ENCODE measurements around the gene PVALB.

PVALB gene

DNA sequence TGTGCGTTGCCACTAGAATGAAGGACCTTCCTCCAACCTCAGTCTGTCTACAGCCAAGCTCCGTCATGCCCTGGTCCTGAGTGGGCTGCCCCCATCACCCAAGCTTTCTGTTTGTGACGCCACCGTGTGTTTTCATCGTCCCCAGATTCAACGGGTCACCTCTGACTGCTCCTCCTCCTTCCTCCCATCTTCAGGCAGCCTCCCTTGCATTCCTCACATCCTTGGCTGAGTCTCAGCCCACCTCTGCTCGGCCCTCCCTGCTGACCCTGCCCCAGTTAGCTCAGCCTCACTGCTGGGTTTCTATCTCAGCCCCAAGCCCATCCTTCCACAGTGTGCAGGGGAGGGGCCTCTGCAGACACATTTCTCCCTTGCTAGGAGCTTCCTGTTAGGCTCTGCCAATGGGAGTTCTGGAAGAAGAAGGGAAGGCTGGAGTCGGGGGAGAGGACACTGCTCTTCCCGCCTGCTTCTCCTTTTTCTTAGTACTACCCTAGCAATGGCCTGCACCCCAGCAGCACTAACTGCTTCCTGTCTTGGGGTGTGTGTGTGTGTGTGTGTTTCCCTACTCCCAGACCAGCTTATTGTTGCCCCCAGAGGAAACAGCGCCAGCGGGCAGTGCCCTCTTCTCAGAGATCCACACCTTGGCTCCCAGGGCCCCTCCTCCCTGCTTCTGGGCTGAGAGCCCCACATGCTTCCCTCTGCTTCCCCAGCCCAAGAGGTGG, 46.2 kb downstream of the PVALB start:
- no peak for DNase-seq

DNA sequence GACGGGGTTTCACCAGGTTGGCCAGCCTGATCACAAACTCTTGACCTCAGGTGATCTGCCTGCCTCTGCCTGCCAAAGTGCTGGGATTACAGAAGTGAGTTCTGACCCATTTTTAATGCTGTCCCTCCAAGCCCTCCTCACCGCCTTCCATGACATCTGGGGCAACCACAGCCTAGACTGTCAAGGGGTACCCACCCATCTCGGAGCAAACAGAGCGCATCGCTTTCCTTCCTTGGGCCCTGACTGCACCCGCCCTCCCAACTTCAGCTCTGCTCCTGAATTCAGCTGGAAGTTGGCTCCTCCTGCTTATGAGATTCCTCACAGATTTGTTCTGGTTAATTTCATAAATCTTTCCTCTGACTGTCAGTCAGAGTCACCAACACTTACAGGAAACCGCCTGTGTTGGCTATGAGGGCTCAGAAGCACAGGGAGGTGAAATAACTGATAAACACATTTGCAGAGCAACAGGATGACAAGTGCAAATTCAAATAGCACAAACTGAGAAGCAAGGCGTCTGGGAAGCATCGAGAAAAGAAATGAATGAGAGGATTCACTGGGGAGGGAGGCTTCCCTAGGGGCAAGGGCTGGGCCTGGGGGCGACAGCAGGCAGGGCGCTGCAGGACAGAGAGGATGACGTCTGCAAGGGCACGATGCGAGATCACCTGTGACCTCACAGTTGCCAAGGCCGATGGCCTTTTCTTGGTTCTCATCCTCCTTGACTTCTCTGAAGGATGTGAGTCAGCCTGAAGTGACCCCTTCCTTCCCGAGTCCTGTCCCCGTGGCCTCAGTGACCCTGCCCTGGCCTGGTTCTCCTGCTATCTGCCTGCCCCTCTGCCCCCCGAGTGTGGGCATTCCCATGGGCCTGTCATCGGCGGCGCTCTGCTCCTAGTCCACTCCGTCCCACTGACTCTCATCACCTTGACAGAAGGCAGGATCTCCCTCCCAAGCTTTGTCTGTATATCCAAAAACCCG, 47.0 kb downstream of the PVALB start:
- DNase-seq, result no peak

DNA sequence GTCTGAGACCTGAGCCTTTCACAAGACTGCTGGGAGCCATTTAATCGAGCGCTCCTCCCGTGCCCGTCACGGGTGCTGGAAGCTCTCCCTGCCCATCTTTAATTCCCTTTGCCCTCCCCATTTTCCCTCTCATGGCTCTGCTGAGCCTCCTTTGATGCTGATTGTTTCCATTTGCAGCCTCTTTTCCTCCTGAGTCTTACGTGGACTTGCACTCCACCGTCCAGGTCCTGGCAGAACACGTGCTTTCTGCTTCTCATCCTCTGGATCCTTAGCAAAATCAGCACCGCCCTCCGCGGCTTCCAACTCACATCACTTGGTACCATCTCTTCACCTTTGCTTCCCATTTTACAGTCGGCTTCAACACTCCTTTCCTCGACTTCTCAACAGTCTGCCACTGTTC, 48.2 kb downstream of the PVALB start:
- DNase-seq, result no peak

DNA sequence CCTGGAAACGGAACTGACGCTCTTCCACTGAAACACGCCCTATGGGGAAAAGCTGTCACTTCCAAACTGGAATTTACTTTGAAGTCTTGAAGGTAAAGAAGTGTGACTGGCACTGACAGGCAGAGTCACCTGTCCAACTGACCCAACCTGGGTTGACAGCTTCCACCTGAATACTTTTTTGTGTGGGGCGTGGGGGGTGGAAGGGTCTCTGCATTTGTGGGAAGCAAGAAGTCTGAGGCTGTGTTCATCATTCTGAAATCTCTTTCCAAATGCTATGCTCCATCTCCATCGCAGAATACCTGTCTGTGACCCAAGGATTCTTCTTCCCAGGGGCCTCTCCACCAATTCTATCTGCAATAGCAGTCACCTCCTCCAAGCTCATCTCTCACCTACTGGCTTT, 48.7 kb downstream of the PVALB start:
- no peak for DNase-seq

DNA sequence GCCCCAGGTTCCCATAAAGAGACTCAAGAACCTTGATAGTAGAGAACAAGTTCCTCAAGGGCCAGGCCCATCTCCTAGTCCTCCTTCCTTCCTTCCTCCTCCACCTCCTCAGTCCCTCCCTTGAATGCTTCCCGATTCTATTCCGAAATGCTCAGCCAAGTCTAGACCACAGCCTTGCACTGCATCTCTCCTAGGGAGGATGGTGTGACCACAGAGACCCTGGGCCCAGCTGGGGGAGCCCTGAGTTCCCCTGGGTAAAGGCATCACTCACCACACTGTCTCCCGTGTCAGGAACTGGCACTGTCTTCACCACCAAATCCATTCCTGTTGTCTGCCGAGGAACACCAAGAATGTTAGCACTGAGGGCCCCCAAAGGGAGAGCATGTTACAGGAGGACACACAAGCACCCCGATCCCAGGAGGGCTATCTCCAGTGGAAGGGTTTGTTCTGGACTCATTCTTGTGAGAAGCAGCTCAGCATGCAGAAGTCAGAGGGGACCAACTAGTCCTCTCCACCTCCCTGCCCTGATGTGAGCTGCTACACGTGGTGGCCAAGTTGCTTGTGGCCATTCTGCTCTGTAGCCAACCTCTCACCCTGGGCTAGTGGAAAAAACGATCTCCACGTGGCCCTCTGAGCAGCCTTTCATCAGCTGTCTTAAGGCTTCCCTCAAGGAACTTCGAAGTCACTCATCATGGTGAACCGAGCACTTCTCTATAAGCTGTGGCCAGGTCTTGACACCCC, 49.6 kb downstream of the PVALB start:
- no peak for DNase-seq

DNA sequence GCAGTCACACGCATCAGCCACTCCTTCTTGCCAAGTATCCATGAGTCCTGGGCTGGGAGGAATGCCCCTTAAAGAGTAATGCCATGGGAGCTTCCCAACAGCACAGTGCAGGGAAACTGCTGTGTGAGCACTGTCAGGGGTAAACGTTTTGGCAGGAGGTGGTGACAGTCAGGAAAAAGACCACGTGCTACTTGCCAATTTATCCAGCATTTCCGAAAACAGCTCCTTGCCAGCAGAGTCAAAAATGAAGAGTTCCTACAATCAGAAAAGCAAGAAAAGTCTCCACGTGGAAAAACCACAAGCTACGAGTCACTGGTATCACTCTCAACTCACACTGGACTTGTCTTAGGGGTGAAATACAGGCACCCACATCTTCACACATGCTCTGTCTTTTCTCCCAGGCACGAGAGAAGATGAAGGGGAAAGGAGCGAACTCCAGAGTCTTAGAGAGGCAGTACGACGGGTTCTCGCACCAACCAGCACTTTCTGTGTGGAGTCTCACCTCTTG, 50.8 kb downstream of the PVALB start:
- no peak for DNase-seq

DNA sequence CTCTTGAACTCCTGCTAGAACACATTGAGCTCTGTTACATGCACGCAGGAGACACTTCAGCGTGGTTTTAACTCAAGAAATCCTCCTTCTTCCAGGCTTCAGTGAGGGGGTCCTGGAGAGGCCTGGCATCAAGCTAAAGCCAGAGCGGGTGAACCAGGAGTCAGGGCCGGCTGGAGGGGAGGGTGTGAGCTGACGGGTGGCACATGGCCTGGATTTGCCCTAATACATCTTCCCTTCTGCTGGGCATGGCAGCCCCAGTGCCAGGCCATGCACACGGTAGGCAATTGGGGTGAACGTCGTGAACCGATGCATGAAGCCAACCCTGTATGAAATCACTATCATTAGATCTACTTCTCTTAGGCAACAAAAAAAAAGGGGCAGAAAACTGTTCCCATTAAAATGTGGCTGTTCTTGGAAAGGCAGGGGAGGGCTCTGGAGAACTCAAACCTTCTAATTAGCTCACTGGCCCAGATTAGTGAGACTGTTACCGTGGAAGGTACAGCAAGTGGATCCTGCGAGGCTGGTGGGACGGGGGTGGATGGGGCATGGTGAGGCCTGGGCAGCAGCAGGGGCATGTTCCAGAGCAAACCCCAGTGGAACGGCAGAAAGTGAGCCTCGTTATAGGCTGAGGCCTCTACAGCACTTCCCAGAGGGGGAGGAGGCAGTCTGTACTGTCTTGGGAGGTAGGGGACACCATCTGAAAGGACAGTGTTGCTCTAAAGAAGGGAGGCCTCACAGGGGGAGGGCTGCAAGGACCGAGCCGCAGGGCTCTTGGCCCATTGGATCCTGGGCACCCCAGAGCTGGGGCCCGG, 51.5 kb downstream of the PVALB start:
- no peak for DNase-seq

DNA sequence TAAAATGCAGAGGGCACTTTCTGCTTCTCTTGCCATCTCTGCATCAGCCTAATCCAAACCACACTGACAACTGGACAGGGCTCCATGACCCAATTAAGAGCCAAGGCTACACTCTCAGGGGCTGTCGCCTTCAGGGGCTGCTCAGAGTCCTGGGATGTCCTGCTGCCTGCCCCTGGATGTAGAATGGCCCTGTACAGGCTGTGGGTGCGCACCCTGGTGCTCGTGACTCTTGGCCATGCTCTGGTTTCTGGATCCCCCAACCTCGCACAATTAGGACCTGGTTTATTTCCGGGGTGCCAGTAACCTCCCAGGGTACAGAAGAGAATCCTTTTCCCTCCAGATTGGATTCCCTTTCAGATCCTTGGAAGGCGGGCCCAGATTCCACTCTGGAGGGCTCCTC, 52.2 kb downstream of the PVALB start:
- no peak for DNase-seq

DNA sequence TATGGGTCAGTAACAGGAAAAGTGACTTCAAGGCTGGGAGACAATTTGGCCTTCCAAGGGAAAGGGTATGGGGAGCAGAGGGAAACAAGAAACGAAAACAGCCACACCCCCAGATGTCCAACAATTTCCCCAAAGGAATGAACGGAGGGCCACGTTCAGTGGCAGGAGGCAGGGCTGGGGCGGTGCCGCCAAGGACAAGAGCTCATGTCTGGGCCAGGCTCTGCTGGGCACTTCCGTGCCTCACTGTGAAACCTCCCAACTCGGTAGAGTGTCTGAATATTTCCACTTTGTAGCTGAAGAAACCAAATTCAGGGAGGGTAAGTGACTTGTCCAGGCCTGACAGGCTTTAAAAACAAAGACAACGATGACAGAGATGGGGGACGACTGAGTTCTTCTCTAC, 52.8 kb downstream of the PVALB start:
- DNase-seq, result no peak

DNA sequence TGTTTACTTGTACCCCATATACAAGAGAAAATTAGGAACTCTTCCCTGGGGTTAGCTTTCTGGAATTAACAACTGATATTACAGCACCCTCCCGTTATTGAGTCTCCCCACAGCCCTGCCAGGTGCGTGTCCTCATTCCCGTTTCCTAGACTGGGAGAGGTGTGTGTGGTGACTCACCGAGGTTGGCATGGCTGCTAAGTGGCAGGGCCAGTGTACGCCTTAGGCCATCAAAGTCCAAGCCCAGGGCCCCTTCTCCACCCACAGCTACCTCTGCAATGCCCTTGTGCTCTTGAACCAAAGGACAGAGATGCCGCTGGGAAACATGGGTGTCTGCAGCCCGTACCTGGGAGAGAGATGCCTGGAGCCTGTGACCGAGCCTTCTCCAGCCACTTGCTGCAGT, 53.3 kb downstream of the PVALB start:
- DNase-seq, result no peak

DNA sequence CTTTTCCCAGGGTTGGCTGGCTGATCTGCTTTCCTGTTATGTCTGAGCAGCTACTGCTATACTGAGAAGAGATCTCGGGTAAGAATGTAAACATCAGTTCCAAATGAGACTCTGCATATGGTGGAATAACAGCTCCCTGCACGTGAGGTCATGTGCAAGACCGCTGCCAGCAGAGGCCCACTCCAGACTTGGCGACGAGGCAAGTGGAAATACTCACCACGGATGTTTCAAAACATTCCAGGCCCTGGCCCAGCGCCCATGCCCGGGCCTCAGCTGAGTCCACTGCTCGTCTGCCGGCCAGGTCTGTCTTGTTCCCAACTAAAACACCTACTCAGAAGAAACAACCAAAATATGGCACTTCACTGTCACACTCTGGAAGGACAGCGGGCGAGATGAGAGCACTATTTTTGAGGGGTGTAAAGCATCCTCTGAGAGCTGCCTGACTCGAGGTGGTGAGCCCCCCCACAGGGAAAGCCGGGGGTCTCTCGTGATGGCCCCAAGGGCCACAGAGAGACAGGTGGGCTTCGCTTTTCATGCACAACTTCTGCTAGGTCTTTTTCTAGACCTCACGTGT, 54.1 kb downstream of the PVALB start:
- no peak for DNase-seq

DNA sequence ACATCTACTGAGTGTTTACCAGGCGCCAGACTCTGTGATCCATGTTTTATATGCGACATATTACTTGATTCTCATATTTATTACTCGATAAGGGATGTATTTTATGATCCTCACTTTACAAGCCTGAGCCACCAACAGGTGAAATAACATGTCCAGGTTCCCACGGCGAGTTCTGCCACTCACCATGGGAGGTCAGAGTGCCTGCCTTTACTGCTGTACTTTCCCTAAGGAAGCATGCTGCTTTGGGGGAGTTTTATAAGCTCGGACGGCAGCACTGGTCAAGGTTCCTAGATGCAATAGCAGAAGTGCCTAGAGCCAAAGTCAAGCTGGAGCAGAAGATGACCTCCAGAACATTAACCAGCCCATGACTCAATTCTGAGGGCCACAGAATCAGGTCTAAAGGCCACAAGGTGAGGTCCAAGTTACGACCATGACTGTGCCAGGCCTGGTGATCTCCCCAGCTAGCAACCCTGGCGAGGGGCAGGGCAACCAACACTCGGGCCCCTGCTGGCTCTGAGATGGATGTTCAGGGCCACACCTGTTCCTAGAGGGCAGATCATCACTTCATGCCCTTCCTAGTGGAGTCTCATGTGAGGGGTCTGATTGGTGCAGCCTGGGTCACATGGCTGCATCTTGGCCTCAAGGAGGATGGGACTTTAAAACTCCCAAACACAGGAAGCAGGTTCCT, 55.1 kb downstream of the PVALB start:
- DNase-seq, result no peak

DNA sequence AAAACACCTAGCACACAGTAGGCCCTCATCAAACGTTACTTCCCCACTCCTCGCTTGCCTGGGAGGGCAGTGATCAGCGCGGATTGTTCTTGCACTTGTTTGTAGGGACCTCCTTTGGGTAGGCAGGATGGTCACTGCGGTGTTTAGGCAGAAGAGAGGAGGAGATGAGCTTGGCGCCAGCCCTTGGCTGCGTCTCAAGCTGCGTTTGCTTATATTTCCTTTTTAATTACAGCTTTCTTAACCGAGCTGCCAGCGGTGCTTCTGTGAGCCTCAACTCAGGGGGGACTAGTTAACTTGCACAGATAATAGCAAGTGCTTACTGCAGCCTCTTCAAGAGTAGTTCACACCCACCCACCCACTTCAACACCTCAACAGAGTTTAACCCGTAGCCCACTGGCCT, 56.0 kb downstream of the PVALB start:
- DNase-seq, result no peak

DNA sequence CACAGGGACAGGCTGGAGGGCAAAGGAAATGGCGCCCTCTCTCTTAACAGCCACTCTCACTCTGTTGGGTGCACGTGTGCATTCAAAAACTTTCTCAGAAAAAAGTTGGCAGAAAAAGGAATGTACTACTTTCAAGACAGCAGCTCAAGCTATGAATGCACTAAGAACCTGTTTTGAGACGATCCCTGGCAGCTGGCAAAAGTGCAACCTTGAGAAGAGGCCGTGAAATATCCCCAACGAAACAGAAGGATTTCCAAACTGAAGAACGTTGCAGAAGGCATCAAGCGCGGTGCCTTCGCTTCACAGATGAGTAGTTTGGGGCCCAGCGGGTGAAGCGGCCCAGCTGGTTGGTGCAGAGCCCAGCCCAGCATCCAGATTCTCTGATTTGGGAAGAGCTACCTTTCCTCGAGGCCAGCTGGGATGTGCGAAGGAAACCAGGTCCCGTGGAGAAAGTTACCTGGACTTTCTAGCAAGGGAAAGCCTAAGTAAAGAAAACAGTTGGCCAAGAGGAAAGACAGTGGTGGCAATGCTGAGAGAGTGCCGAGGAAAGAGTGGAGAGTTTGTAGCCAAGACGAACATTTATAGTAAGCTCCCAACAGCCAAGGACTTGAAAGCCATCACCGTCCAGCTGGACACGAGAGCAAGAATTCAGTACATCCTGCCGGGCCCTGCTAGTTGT, 57.2 kb downstream of the PVALB start:
- no peak for DNase-seq

DNA sequence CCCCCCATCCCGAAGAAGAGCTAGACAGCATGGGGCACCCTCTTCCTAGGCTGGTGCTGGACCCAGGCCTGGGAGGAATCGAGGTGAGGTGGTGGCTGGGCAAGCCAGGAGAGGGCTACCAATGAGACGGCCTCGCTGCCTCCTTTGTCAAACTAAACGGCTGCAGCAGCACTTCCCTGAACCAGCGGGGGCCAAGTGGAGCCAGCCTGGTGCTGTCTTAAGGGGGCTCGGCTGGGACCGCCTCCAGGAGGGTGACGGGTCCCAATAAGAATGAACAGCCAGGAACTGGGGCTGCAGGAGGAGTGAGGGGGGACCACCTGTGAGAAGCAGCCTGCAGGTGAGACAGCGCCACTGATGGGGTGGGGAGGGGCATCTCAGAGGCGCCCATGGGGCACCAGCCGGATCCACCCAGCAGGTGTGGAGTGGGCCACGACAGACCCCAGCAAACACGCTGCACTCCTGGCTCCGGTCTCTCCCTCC, 58.0 kb downstream of the PVALB start:
- DNase-seq, result no peak

DNA sequence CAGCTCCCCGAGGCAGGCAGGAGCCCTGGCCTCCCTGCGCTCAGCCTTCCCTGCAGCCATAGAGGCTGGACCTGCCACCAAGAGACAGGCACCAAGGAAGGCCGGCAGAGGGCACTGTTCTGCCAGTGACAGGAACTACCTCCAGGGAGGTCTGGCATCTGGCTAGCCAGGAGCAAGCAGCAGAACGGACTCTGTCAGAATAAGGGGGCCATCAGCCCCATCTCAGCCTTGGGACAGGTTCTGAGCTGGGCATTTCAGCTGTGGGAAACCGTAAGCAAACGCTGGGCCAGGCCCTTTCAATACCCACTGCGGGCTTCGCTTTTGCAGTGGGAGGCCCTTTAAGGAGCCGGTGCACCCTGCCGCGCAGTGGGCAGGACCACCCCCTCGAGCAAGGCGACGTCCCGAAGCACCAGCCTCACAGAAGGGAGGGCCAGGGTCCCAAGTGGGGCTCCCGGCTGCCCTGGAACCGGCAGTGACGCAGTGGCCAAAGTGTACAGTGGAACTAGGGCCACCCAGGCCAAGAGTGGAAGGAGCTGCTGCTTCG, 59.1 kb downstream of the PVALB start:
- no peak for DNase-seq

DNA sequence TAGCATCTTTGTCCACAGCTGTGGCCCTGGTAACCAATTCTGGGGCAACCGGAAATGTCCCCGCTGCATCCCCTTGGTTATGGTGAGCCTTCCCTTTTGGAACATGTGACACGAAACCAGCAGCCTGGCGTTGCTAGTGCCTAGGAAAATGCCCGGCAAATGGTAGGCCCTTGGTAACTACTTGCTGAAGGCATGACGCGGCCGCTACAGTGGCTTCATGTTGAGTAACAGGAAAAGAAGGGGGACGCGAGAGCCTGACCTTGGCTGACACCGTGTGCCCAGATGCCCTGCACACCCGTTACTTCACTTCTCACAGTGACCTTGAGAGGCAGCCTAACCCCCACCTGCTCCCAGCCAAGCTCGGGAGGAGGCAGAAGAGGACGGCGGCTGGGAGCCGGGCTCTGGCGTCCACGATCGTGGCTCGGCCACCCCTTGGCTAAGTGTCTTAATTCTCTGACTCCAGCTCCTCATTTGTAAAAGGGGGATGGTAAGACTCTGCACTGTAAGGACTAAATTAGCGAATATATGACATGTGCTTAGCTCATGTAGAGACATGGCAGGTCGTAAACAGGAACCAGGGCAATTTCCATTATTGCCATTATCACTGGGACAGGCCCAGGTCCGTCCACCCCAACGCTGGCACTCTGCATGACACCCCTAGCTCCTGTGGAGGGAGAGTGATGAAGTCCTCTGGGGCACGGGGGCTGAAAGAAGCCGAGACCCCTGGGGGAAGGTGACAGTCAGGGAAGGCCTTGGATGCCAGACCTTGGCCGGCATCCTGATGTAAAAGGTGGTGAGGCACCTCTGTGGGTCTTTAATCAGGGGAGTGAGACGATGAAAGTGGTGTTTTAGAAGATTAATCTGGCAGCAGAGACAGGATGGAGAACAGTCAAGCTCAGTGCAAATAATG, 59.8 kb downstream of the PVALB start:
- DNase-seq, result no peak

DNA sequence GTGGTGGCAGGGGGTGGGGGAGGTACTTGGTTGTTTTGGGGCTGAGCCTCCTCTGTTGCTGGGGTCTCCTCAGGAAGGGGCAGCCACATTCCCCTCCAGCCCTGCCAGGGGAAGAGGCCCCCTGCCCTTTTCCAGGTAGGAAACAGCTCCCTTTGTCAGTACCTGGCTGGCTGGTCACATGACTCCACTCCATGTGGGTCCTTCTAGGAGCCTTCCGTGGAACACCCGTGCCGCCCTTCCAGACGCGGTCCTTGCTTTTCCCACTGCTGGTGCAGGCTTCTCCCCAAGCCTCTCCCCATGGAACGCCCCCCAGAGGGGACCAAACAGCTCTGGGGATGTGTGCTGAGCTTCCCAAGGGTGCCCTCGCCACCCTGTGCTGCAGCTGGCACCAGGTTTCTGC, 60.8 kb downstream of the PVALB start:
- DNase-seq, result no peak

DNA sequence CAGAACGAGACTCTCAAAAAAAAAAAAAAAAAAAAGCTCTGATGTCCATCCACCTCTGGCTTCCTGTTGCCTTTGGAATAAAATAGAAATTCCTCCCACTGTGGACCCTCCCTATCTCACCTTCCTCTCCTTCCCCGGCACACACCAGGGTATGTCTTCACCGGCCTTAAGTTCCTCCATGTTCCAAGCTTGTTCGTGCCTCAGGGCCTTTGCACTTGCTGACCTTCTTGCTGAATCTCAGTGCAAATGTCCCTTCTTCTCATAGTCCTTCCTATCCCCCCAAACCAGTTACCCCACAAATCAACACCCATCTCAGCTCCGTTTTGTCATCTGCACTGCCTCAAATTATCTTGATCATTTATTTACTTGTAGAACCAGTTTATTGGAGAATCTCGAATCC, 61.5 kb downstream of the PVALB start:
- DNase-seq, result no peak
